Activated T-cell treated with anti-CD3 and anti-CD28 coated beads, Interleukin-2, amount 50 U/mL, for 72 hours (primary cell): ENCODE measurements around the gene P4HB. TPM values are rescaled to one million over a fixed set of nuclear protein-coding genes. Genes with fewer than 3 reads are reported as not detected.

ENCODE experiments used
- ATAC-seq, 2 donors: fragments of 150-1000 bp; cut with Tn5 transposase; replicated peaks in 1 of 2; 2 replicates each; pipeline ENCODE4 v1.10.0; 2021; ENCODE audit warnings: moderate library complexity in 2 of 2, mild to moderate bottlenecking in 1 of 2
- DNase-seq, 2 donors: peaks; one replicate each; pipeline ENCODE4 v3.0.0; 2021 to 2022; ENCODE audit warnings: mixed read lengths in 1 of 2
- H3K27ac Mint-ChIP-seq: one replicate; pipeline ENCODE4 v1.8.0; 2022; ENCODE audit warnings: mild to moderate bottlenecking, moderate library complexity, mixed read lengths
- H3K27me3 Mint-ChIP-seq: one replicate; pipeline ENCODE4 v1.8.0; 2022; ENCODE audit warnings: low read depth, mixed read lengths
- H3K36me3 Mint-ChIP-seq, 2 donors: one replicate each; pipeline ENCODE4 v1.8.0; 2022; ENCODE audit warnings: mixed read lengths in 2 of 2, mild to moderate bottlenecking in 1 of 2; ENCODE audit not compliant: insufficient read depth in 2 of 2
- H3K4me1 Mint-ChIP-seq: one replicate; pipeline ENCODE4 v1.8.0; 2022; ENCODE audit warnings: low read depth, mixed read lengths
- H3K4me3 Mint-ChIP-seq, 2 donors: one replicate each; pipeline ENCODE4 v1.8.0; 2022; ENCODE audit warnings: mild to moderate bottlenecking in 2 of 2, mixed read lengths in 2 of 2, moderate library complexity in 2 of 2
- H3K9me3 Mint-ChIP-seq, 2 donors: one replicate each; pipeline ENCODE4 v1.8.0; 2022; ENCODE audit warnings: mixed read lengths in 2 of 2
- total RNA-seq, 2 donors: library from RNA; stranded (reverse); gene quantifications; one replicate each; pipeline ENCODE4 v1.2.3, GENCODE V29; 2022

P4HB gene
- total RNA-seq, 2 donors from 2014 or later: 430 to 436 TPM

DNA sequence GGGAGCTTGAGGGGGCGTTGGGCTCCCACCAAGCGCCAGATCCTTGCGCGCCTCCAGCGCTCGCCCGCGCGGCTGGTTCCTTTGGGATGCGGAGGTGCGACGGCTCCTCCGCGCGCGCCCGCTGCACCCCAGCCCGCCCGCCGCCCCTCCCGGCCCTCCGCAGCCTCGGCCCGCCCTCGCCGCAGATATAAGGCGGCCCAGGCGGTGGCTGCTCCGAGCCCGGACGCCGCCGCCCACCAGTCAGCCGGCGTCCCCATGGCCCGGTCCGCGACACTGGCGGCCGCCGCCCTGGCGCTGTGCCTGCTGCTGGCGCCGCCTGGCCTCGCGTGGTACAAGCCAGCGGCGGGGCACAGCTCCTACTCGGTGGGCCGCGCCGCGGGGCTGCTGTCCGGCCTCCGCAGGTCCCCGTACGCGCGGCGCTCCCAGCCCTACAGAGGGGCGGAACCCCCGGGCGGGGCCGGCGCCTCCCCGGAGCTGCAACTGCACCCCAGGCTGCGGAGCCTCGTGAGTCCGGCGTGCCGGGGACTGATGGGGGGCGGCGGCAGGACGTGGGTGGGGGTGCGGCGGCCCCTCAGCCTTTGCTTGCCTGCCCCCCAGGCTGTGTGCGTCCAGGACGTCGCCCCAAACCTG lies 41.8 kb upstream of the P4HB start, which contains the start of gene NPB:
Gene NPB (plus strand): TSS at position 216 of the 630 bp plus-strand sequence. CDS start 40 bp downstream, at position 256.
- Mint-ChIP-seq H3K27me3 (peaks cover 12% of the 10 kb centered on the region), H3K4me3 (peak within 1 kb of the TSS; percentile 1 to 4), H3K36me3 (peaks cover 0 to 6% of the 10 kb centered on the region in 2 donors), H3K4me1 (no peaks in the 10 kb centered on the region), H3K9me3 (no peaks in the 10 kb centered on the region), H3K27ac (no peak within 1 kb of the TSS)
- DNase-seq (peak in 1 of 2 donors; percentile 17), ATAC-seq (peak; percentile 52 to 63)

DNA sequence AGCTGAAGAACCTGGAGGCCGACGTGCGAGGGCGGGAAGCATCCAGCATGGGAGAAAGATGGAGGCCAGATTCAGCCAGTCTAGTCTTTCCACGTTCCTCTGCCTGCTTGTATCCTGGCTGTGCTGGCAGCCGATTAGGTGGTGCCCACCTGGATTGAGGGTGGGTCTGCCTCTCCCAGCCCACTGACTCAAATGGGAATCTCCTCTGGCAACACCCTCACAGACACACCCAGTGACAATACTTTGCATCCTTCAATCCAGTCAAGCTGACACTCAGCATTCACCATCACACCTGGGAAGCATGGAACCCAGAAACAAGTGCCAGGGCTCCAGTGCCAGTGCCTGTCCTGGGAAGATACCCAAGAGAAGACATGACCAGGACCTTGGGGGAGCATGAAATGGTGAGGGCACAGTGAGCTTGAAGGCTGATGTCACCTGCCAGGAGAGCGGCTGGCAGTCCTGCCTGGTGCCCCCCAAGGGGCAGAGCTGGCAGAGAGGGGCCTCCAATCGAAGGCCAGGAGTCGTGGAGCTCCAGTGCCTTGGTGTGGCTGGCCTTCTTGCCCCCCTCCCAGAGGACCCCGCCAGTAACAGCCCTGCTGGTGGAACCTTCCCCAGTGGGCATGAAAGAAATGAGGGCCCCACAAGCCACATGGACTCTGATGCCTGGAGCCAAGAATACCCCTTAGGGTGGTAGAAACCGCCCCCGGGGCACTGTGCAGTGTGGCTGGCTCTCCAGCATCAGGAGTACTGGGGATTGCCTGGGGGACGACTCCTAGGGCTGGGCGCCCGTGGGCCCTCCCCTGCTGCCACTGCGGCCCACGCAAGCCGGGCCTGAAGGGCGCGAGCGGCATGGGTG lies 41.1 kb upstream of the P4HB start:
- ATAC-seq: peak in 1 of 2 donors; percentile 19
- Mint-ChIP-seq H3K9me3 (no peaks in the 10 kb centered on the region), H3K27me3 (peaks cover 12% of the 10 kb centered on the region), H3K4me1 (no peaks in the 10 kb centered on the region), H3K4me3 (peak overlapping the region; percentile 1 to 4), H3K36me3 (peaks cover 0 to 6% of the 10 kb centered on the region in 2 donors), H3K27ac (no peak overlapping the region)
- no peak for DNase-seq

DNA sequence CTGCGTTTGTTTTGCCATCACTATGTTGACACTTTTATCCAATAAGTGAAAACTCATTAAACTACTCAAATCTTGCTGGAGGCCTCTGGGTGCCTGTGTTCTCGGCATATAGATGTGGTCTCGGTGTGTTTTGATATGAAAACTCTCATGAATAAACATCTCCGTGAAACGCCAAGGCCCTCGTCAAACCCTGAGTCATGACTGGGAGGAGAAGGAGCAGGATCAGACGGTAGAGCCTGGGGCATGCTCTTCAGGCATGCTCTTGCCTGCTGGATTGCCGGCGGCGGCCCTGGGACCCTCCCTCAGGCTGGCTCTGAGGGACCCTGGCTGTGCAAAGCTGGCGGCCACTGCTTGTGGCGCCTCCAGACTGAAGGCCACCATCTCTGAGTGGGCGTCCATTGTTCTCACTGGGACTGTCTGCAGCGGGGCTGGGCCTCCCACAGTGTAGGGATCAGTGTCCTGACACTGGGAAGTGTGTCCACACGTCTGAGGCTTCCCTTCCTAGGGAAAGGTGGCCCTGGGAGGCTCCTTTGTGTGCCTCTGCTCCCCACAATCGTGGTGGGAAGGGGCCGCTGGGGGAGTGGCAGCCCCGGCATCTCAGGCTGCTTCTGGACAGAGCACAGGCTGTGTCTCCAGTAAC lies 40.0 kb upstream of the P4HB start:
- no peaks in the 10 kb centered on the region for H3K9me3 Mint-ChIP-seq
- no peak for ATAC-seq
- peaks cover 12% of the 10 kb centered on the region for H3K27me3 Mint-ChIP-seq
- DNase-seq: no peak
- peaks cover 0 to 10% of the 10 kb centered on the region in 2 donors for H3K36me3 Mint-ChIP-seq
- no peaks in the 10 kb centered on the region for H3K4me1 Mint-ChIP-seq
- no peak overlapping the region for H3K27ac Mint-ChIP-seq
- no peak overlapping the region for H3K4me3 Mint-ChIP-seq

DNA sequence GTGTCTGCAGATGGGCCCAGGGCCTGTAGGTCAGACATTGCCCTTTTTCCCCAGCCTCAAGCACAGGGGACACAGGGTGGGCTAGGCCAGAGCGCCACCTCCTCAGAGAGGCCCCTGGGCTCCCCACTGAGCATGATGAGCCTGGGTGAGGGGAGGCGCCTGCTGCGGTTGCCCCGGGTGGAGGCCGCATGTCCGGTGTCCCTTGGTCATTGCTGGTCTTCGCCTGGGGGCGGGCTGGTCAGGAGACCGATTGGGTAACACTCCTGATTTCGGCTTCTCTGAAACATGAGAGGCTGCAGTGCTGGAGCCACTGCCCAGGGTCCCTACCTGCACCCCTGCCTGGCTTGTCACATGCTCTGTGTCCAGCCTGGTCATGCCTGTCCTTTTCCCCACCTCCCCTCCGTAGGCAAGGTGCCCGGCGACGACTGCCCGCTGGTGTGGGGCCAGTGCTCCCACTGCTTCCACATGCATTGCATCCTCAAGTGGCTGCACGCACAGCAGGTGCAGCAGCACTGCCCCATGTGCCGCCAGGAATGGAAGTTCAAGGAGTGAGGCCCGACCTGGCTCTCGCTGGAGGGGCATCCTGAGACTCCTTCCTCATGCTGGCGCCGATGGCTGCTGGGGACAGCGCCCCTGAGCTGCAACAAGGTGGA lies 39.3 kb upstream of the P4HB start:
- Mint-ChIP-seq H3K4me1 (no peaks in the 10 kb centered on the region), H3K27ac (no peak overlapping the region), H3K36me3 (peaks cover 0 to 16% of the 10 kb centered on the region in 2 donors), H3K9me3 (no peaks in the 10 kb centered on the region), H3K27me3 (peaks cover 12% of the 10 kb centered on the region), H3K4me3 (no peak overlapping the region)
- DNase-seq (no peak), ATAC-seq (no peak)

GRCh38 chr17:81898885-81899284 lies 38.5 kb upstream of the P4HB start:
- H3K27me3 Mint-ChIP-seq: peaks cover 12% of the 10 kb centered on the region
- H3K9me3 Mint-ChIP-seq: no peaks in the 10 kb centered on the region
- peaks cover 0 to 16% of the 10 kb centered on the region in 2 donors for H3K36me3 Mint-ChIP-seq

DNA sequence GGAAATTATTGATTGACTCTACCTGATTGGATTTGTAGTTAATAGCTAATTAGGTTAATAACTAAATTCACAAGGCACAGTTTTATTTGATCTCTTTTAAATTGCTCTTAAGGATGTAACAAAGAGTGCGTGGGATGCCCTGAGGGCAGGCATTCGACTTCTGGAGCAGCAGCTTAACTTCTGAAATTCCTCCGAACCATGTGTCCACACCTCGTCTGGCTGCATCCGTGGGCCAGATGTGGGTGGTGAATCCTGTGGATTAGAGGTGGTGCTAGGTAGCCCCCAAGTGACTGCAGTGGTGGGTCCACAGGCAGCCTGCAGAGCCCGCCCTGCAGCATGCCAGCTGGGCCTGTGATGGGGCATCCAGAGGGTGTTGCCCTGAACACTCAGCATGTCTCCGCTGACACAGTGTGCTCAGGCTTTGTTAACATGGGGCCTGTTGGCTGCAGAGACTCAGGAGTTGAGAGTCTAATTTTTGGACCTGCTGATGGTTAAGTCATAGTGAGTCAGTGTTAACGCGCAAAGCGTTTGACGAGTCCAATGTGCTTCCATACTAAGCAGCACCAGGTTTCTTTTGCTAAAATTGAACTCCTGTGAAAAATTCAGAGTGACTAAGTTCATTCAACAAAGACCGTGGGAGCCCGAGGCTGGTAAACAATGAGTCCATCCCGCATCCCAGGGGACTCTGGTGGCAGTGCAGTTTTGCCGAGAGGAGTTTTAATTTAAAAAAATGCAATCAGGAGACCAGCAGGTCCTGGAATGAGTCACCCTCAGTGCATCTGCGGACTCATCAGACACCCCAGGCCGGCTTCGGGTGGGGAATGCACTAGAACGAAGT lies 37.9 kb upstream of the P4HB start:
- Mint-ChIP-seq H3K36me3 (peaks cover 0 to 16% of the 10 kb centered on the region in 2 donors), H3K4me1 (no peaks in the 10 kb centered on the region), H3K9me3 (no peaks in the 10 kb centered on the region), H3K27ac (no peak overlapping the region), H3K4me3 (no peak overlapping the region), H3K27me3 (peaks cover 12% of the 10 kb centered on the region)
- no peak for ATAC-seq
- no peak for DNase-seq

More at GRCh38 chr17:81898885-81899284, 38.5 kb upstream of the P4HB start:
- no peak overlapping the region for H3K4me3 Mint-ChIP-seq
- ATAC-seq (no peak), DNase-seq (no peak)
- no peaks in the 10 kb centered on the region for H3K4me1 Mint-ChIP-seq
- H3K27ac Mint-ChIP-seq: no peak overlapping the region

DNA sequence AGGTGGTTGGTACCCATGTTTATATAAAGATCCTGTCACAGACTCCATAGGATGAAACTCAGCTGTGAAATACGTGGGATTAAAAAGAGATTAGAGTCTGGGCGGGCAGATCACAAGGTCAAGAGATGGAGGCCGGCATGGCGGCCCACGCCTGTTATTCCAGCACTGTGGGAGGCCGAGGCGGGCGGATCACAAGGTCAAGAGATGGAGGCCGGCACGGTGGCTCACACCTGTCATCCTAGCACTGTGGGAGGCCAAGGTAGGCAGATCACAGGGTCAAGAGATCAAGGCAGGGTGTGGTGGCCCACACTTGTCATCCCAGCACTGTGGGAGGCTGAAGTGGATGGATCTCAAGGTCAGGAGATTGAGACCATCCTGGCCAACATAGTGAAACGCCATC lies 35.1 kb upstream of the P4HB start:
- H3K4me1 Mint-ChIP-seq: no peaks in the 10 kb centered on the region
- no peak overlapping the region for H3K4me3 Mint-ChIP-seq
- H3K27me3 Mint-ChIP-seq: no peaks in the 10 kb centered on the region
- no peak overlapping the region for H3K27ac Mint-ChIP-seq
- DNase-seq (no peak), ATAC-seq (no peak)
- peaks cover 1 to 18% of the 10 kb centered on the region in 2 donors for H3K36me3 Mint-ChIP-seq
- H3K9me3 Mint-ChIP-seq: no peaks in the 10 kb centered on the region

DNA sequence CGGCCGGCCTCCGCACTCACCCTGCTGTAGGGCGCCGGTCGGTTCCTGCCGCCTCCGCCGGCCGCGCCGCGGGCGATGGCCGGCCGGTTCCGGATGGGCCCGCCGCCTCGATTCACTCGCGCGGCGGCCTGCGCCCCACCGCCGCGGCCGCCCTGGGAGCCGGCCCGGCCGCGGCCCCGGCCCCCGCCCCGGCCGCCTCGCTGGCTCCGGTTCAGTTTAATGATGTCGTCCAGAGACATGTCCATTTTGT lies 30.9 kb upstream of the P4HB start:
- Mint-ChIP-seq H3K36me3 (peaks cover 14 to 35% of the 10 kb centered on the region in 2 donors), H3K4me1 (peaks cover 25% of the 10 kb centered on the region), H3K27ac (peak overlapping the region; percentile 93), H3K9me3 (no peaks in the 10 kb centered on the region), H3K27me3 (no peaks in the 10 kb centered on the region), H3K4me3 (peak overlapping the region; percentile 87 to 88)
- peak in 1 of 2 donors; percentile 23 for DNase-seq
- peak; percentile 18 for ATAC-seq

- H3K4me3 Mint-ChIP-seq: peak overlapping the region; percentile 82 to 86
- peaks cover 28% of the 10 kb centered on the region for H3K4me1 Mint-ChIP-seq
- H3K27ac Mint-ChIP-seq: peak overlapping the region; percentile 85
- ATAC-seq (no peak), DNase-seq (peak in 1 of 2 donors; percentile 31)
- H3K9me3 Mint-ChIP-seq: no peaks in the 10 kb centered on the region
- H3K36me3 Mint-ChIP-seq: peaks cover 14 to 34% of the 10 kb centered on the region in 2 donors
- no peaks in the 10 kb centered on the region for H3K27me3 Mint-ChIP-seq
Observed at GRCh38 chr17:81890447-81891302, 30.3 kb upstream of the P4HB start.

DNA sequence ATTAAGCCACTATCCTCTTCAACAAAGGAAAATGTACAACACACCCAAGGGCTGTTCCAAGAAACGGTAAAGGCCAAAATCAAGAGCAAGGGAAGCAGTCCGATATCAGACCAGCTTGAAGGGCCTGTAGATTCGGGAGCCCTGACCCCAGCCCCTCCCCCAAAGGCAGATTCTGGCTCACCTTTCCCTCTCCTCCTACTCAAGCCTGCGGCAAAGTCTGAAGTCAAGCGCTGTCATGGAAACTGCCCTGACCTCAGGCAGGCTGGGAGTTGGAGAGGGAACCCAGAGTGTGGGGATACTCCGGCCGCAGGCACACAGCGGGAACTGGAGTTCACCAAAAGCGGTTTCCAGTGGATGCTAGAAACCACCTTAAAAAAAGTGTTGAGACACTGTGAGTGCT lies 29.3 kb upstream of the P4HB start:
- Mint-ChIP-seq H3K27ac (peak overlapping the region; percentile 85), H3K27me3 (no peaks in the 10 kb centered on the region), H3K36me3 (peaks cover 16 to 34% of the 10 kb centered on the region in 2 donors), H3K4me1 (peaks cover 31% of the 10 kb centered on the region), H3K9me3 (no peaks in the 10 kb centered on the region), H3K4me3 (peak overlapping the region; percentile 82 to 86)
- ATAC-seq: no peak
- DNase-seq: no peak

- ATAC-seq (no peak), DNase-seq (no peak)
- H3K27me3 Mint-ChIP-seq: no peaks in the 10 kb centered on the region
- no peaks in the 10 kb centered on the region for H3K9me3 Mint-ChIP-seq
- H3K4me3 Mint-ChIP-seq: peak overlapping the region; percentile 64 to 86
- H3K36me3 Mint-ChIP-seq: peaks cover 16 to 37% of the 10 kb centered on the region in 2 donors
- H3K4me1 Mint-ChIP-seq: peaks cover 31% of the 10 kb centered on the region
- peak overlapping the region; percentile 7 for H3K27ac Mint-ChIP-seq
Observed at GRCh38 chr17:81888988-81889595, 28.8 kb upstream of the P4HB start.
